HEK293T (cell line): ENCODE measurements around the gene PDE4B.

Experiments
- CTCF ChIA-PET: fragments of 350-600 bp; formaldehyde crosslinking; extraction: SDS; loops from one replicate; lab custom pipeline; 2021; ENCODE audit warnings: antibody characterized with exemption, inconsistent platforms; lab: Yijun Ruan, JAX
- POLR2A ChIA-PET: fragments of 350-600 bp; formaldehyde crosslinking; extraction: SDS; loops from one replicate; lab custom pipeline; 2020; ENCODE audit warnings: antibody characterized with exemption, inconsistent platforms; lab: Yijun Ruan, JAX
- DNase-seq: peaks from one replicate; pipeline ENCODE4 v3.0.0; 2012; ENCODE audit warnings: mixed read lengths; ENCODE audit errors: extremely low spot score
- ARNT ChIP-seq: fragments of 450-650 bp; IDR thresholded peaks from 2 replicates; pipeline ENCODE4 v1.6.1; 2017; ENCODE audit warnings: mild to moderate bottlenecking
- BHLHE40 ChIP-seq: fragments of 450-650 bp; IDR thresholded peaks from 2 replicates; pipeline ENCODE4 v1.6.1; 2016; ENCODE audit warnings: mild to moderate bottlenecking, moderate library complexity, borderline replicate concordance
- CTBP1 ChIP-seq: fragments of 450-650 bp; IDR thresholded peaks from 2 replicates; pipeline ENCODE4 v1.6.1; 2016; ENCODE audit warnings: borderline replicate concordance
- ELF4 ChIP-seq: fragments of 450-650 bp; IDR thresholded peaks from 2 replicates; pipeline ENCODE4 v1.6.1; 2017; ENCODE audit warnings: antibody characterized with exemption
- FOXA1 ChIP-seq: fragments of 450-650 bp; IDR thresholded peaks from 2 replicates; pipeline ENCODE4 v1.6.1; 2016; ENCODE audit warnings: mild to moderate bottlenecking
- FOXK2 ChIP-seq: fragments of 450-650 bp; IDR thresholded peaks from 2 replicates; pipeline ENCODE4 v1.6.1; 2016; ENCODE audit warnings: mild to moderate bottlenecking
- FOXM1 ChIP-seq: fragments of 450-650 bp; IDR thresholded peaks from 2 replicates; pipeline ENCODE4 v1.6.1; 2017; ENCODE audit warnings: mild to moderate bottlenecking, borderline replicate concordance
- HDGF ChIP-seq: fragments of 450-650 bp; IDR thresholded peaks from 2 replicates; pipeline ENCODE4 v1.6.1; 2017; ENCODE audit warnings: antibody characterized with exemption, borderline replicate concordance
- L3MBTL2 ChIP-seq: fragments of 450-650 bp; conservative IDR thresholded peaks from 2 replicates; pipeline ENCODE4 v1.6.1; 2016; ENCODE audit warnings: mild to moderate bottlenecking
- LEF1 ChIP-seq: fragments of 450-650 bp; IDR thresholded peaks from 2 replicates; pipeline ENCODE4 v1.6.1; 2017; ENCODE audit warnings: mild to moderate bottlenecking, borderline replicate concordance
- NFRKB ChIP-seq: fragments of 450-650 bp; IDR thresholded peaks from 2 replicates; pipeline ENCODE4 v1.6.1; 2016; ENCODE audit warnings: mild to moderate bottlenecking, moderate library complexity
- SP1 ChIP-seq: fragments of 450-650 bp; IDR thresholded peaks from 2 replicates; pipeline ENCODE4 v1.6.1; 2017
- SUZ12 ChIP-seq: fragments of 450-650 bp; IDR thresholded peaks from 2 replicates; pipeline ENCODE4 v1.6.1; 2016; ENCODE audit warnings: mild to moderate bottlenecking
- TARDBP ChIP-seq: fragments of 450-650 bp; IDR thresholded peaks from 2 replicates; pipeline ENCODE4 v1.6.1; 2016
- ZNF384 ChIP-seq: fragments of 450-650 bp; IDR thresholded peaks from 2 replicates; pipeline ENCODE4 v1.6.1; 2016
- TF ChIP-seq, protein P1 (sequence below): fragments of 450-650 bp; IDR thresholded peaks from 2 replicates; pipeline ENCODE4 v1.6.1; 2016

Gene PDE4B

DNA sequence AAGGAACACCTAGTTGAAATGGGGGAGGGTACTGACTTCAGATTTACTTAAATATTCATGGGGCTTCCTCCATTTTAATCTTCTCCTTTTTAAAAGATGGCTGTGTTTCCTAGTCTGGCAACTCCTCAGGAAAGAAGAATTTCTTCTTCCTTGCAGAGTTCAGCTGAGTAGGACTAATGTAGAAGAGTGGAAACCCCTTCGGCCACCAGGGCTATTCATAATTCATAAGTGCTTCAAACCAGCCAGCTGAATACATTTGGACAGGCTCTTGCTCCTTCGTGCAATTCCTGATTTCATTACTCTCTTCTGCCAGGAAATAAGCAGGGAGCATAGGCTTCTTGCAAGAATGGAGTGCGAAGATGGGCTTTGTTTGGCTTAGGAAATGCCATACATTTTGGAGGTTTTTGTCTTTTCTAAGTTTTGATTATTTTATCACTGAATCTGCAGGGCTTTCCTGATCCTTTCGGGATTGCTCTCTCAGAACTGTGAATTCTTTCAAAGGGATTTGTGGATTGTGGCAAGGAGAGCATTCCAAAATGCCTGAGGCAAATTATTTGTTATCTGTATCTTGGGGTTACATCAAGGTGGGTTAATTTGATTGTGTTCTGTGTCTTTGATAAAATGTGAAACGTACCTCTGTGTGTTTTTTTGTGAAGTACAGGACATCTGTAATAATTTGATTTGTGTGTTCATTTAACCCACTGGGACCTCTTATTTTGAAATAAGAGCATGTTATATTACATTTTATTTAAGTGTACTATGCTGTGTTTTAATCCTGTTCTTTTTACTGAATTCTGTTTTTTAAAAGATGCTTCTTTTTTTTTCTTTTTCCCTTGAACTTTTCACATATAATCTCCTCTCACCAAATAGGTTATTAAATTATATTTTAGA is 561.9 kb downstream of the PDE4B start:
- no peak for DNase-seq
- CTCF ChIA-PET = no interaction called here
- TF ChIP-seq ZNF384 = no peak
- TF ChIP-seq ARNT = no peak
- no peak for TF ChIP-seq CTBP1
- no peak for TF ChIP-seq FOXM1
- TF ChIP-seq SP1 = no peak
- TF ChIP-seq LEF1 = no peak
- no peak for TF ChIP-seq SUZ12
- TF ChIP-seq, protein P1, sequence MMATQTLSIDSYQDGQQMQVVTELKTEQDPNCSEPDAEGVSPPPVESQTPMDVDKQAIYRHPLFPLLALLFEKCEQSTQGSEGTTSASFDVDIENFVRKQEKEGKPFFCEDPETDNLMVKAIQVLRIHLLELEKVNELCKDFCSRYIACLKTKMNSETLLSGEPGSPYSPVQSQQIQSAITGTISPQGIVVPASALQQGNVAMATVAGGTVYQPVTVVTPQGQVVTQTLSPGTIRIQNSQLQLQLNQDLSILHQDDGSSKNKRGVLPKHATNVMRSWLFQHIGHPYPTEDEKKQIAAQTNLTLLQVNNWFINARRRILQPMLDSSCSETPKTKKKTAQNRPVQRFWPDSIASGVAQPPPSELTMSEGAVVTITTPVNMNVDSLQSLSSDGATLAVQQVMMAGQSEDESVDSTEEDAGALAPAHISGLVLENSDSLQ = no peak
- TF ChIP-seq NFRKB = no peak
- TF ChIP-seq BHLHE40 = no peak
- no peak for TF ChIP-seq ELF4
- no peak for TF ChIP-seq FOXA1
- no peak for TF ChIP-seq FOXK2
- no peak for TF ChIP-seq L3MBTL2
- TF ChIP-seq TARDBP = no peak
- no peak for TF ChIP-seq HDGF
- POLR2A ChIA-PET = no interaction called here

DNA sequence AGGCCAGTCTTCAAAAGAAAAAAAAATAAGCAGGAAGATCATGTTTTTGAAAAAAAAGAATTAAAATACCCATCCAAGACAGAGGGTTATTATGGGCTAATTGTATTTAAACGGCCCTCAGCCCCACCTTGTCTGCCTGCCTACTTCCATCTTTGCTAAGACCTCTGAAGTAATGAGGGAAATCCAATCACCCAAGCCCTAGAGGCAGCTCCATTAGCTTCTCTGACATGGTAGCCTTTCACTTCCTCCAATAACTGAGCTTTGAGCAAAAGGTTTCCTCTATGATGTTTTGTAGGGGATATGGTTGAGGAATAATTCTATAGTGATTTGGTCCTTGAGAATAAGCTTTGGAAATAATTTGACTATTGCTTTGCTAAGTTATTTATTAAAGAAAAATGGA is 563.1 kb downstream of the PDE4B start:
- CTCF ChIA-PET = interaction anchor here (1.1 kb wide), 1 partner anchor 24 kb away, joined by 3 read pairs; no protein-coding TSS in a partner anchor

DNA sequence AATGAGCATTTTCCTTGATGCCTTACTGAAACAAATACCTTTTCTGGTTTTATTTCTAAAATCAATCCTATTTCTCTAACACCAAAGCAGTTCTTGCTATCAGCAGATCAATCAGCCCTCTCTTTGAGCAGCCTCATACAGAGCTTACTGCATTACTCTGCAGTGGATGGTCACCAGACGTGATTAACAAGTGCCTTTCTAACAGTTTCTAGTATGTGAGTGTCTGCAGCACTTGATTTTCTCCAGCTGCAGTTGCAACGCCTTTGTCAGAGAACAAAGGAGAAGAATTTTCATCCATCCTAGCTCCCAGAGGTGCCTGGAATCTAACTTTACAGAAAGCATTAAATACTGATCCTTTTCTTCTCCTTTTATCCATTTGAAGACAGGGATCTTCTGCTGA is 563.9 kb downstream of the PDE4B start:
- no peak for DNase-seq
- POLR2A ChIA-PET = no interaction called here
- no peak for TF ChIP-seq FOXK2
- no peak for TF ChIP-seq ELF4
- TF ChIP-seq LEF1 = no peak
- TF ChIP-seq SP1 = no peak
- no peak for TF ChIP-seq BHLHE40
- no peak for TF ChIP-seq ZNF384
- TF ChIP-seq ARNT = no peak
- no peak for TF ChIP-seq CTBP1
- TF ChIP-seq, protein P1 = no peak
- TF ChIP-seq FOXA1 = no peak
- no peak for TF ChIP-seq FOXM1
- no peak for TF ChIP-seq NFRKB
- TF ChIP-seq HDGF = no peak
- TF ChIP-seq TARDBP = no peak
- TF ChIP-seq L3MBTL2 = no peak
- TF ChIP-seq SUZ12 = no peak
- CTCF ChIA-PET = interaction anchor here (0.6 to 1.1 kb wide), 2 partner anchors 25 to 1092 kb away, joined by 3 read pairs; no protein-coding TSS in a partner anchor

More for the DNA sequence above, 563.1 kb downstream of the PDE4B start:
- POLR2A ChIA-PET = no interaction called here
- DNase-seq = no peak
- no peak for TF ChIP-seq LEF1
- TF ChIP-seq ELF4 = no peak
- TF ChIP-seq ARNT = no peak
- no peak for TF ChIP-seq NFRKB

DNA sequence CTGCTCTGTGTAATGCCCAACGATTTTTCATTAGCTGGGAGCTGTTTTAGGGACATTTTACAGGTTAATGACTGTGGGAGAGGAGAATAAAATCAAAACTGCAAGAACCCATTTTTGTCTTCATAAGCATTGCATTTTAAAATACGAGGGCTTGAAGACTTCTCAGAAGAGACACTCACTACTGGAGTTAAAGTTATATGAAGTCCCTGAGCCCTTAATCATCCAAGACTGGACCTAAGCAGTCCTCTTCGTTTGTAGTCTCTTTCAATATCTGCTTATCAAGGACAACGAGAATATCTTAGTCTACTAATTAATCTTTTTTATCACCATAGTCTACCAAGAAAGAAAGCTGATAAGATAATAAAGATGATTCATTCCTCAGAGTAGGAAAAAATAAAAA is 564.3 kb downstream of the PDE4B start:
- CTCF ChIA-PET = interaction anchor here (0.6 to 1.1 kb wide), 2 partner anchors 25 to 1092 kb away, joined by 3 read pairs; no protein-coding TSS in a partner anchor
- TF ChIP-seq BHLHE40 = no peak
- POLR2A ChIA-PET = no interaction called here
- DNase-seq = no peak

DNA sequence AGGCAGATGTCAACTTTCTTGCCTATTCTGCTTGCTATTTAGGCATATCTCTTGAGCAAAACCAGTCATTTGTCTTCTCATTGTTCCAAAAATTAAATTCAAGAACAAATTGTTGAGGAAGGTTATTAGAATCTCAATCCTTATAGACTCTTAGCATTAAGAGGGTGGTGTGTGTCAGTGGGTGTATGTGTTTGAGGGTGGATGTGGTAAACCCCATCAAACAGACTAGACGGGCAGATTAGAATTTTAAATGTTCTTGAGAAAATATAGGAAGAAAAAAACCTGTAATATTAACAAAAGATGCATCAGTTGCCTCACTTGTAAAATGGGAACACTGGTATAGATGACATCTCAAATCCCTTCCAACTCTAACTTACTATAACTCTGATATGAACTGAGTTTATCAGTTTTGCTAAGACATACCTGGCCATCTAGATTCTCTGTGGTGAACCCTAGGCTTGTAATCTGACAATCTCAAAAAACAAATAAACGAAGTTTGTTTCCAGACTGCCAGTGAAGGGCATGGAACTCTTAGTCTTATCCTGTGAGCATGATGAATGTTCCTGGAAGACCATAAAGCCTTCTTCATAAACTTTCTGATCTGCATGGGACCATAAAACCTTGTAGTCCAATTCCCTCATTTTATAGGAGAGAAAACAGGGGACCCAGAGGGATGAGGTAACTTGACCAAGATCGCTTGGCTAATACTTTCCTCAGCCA is 564.9 kb downstream of the PDE4B start:
- DNase-seq = peak; percentile 24
- peak; percentile 62; the same call in 1 of the 2 replicates for TF ChIP-seq CTBP1
- no peak for TF ChIP-seq ARNT
- TF ChIP-seq, protein P1 = peak; percentile 80
- POLR2A ChIA-PET = no interaction called here
- CTCF ChIA-PET = interaction anchor here (0.6 kb wide), 1 partner anchor 1093 kb away, joined by 3 read pairs; no protein-coding TSS in a partner anchor

DNA sequence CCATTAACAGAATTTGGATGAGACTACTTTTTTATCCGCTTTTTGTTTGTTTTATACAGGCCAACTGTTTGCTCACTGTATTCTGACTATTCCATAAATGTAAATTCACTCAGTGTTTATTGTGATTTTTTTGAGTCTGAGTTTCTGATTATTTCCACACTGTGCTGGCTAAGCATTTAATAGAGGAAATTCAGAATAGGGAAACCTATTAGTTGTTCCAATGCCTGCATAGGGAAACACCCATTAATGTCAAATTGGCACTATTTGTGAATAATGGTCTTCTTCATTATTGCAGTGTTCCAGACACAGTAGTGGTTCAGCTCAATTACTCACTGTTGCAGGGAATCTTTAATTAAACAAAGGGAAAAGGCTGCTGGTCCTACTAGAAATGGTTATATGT is 566.6 kb downstream of the PDE4B start:
- no peak for TF ChIP-seq SP1
- ChIA-PET CTCF (no interaction called here), POLR2A (no interaction called here)
- no peak for DNase-seq
